ENCODE results near the gene RMRP. TPM values are rescaled to one million over a fixed set of nuclear protein-coding genes. Genes with fewer than 3 reads are reported as not detected.

The RMRP gene
- total and polyA plus RNA-seq, 4 donors: 44.8 to 39,735 (median 15,277) TPM

DNA sequence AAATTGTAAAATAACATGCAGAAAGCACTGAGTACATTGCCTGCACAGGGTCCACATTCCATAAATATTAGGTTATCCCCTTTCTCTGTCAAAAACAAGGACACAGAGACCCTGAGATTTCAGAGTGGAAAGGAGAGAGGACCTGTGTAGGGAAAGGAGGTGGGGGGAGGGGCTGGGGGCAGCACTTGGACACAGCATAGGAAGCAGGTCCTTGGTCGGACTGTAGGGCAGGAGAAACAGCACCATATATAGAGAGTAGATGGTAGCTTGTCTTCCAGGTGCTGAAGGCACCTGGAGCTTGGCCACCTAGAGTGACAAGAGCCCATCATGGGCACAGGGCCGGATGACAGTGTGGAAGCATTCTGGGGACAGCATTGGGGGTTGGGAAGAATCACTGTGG is 29.5 kb upstream of the RMRP start:
- ATAC-seq (ENCODE audit: insufficient read depth, low FRiP score) (no peak), DNase-seq (no peak)
- Histone ChIP-seq H3K9ac (ENCODE audit: insufficient read depth in 1 of 2, low read length in 2 of 2) (no peak overlapping the region), H3K4me1 (ENCODE audit: control insufficient read depth in 5 of 5, insufficient read depth in 5 of 5, low read length in 5 of 5) (peaks cover 6 to 30% (median 11%) of the 10 kb centered on the region in 5 donors), H3K9me3 (ENCODE audit: control insufficient read depth in 4 of 4, insufficient read depth in 3 of 4, low read length in 3 of 4) (no peaks in the 10 kb centered on the region), H3K36me3 (ENCODE audit: control insufficient read depth in 4 of 4, insufficient read depth in 4 of 4, low read length in 4 of 4) (peaks cover 8 to 22% (median 11%) of the 10 kb centered on the region in 4 donors), H3K4me3 (peak overlapping the region; percentile 23), H3K27ac (ENCODE audit: low read depth in 1 of 2, low read length in 1 of 2) (peak overlapping the region; percentile 16 to 91), H3K27me3 (ENCODE audit: control insufficient read depth in 3 of 3, insufficient read depth in 3 of 3, low read length in 2 of 3) (no peaks in the 10 kb centered on the region)
- TF ChIP-seq, protein P1, sequence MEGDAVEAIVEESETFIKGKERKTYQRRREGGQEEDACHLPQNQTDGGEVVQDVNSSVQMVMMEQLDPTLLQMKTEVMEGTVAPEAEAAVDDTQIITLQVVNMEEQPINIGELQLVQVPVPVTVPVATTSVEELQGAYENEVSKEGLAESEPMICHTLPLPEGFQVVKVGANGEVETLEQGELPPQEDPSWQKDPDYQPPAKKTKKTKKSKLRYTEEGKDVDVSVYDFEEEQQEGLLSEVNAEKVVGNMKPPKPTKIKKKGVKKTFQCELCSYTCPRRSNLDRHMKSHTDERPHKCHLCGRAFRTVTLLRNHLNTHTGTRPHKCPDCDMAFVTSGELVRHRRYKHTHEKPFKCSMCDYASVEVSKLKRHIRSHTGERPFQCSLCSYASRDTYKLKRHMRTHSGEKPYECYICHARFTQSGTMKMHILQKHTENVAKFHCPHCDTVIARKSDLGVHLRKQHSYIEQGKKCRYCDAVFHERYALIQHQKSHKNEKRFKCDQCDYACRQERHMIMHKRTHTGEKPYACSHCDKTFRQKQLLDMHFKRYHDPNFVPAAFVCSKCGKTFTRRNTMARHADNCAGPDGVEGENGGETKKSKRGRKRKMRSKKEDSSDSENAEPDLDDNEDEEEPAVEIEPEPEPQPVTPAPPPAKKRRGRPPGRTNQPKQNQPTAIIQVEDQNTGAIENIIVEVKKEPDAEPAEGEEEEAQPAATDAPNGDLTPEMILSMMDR (IDR thresholded peaks at IDR 0.05; ENCODE audit: control extremely low read depth, extremely low read depth): no peak
- WGBS, 2 donors: 79 to 94% methylated on average over 2 of the region's 2 CpGs

DNA sequence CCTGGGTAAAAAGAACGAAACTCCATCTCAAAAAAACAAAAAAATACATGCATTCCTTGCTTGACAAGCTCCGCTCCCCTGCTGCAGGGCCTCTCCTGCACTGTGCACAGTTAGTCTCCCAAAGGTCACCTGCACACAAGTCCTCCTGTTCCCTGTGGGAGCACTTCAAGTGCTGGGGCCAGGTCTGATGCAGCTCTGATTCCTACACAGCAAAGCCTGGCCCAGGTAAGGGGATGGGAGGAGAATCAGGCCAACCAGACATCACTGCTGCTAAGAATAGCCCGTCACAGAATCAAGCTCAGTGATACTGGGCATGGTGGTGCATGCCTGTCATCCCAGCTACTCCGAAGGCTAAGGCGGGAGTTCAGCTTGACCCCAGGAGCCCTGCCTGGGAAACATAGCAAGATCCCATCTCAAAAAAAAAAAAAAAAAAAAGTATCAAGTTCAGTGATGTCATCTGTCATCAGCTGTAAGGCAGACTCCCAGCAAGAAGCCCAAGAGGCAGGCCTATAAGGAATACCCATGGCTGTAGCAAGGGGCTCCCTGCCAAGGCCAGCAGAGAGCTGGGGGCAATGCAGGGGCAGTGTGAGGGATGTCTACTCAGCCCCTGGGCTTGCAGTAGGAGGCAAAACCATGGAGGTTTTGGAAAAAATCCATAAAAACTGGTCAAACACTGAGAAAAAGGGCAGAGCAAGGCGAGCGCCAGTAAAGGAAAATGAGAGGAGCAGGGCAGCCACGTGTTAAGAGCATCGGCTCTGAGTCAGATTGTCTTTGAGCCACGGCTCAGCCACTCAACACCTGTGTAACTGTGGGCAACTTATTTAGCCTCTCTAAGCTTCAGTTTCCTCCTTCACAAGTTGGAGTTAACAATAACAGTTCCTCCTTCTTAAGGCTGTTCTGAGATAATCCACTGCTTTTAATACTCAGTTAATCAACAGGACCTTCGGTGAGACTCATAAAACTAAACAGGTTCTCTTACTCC is 28.7 kb upstream of the RMRP start:
- ATAC-seq (ENCODE audit: insufficient read depth, low FRiP score) (no peak), DNase-seq (peak in 1 of 3 donors; percentile 59)
- Histone ChIP-seq H3K36me3 (ENCODE audit: control insufficient read depth in 4 of 4, insufficient read depth in 4 of 4, low read length in 4 of 4) (peaks cover 8 to 24% (median 12%) of the 10 kb centered on the region in 4 donors), H3K27me3 (ENCODE audit: control insufficient read depth in 3 of 3, insufficient read depth in 3 of 3, low read length in 2 of 3) (no peaks in the 10 kb centered on the region), H3K27ac (ENCODE audit: low read depth in 1 of 2, low read length in 1 of 2) (peak overlapping the region in 1 of 2 donors; percentile 79), H3K4me1 (ENCODE audit: control insufficient read depth in 5 of 5, insufficient read depth in 5 of 5, low read length in 5 of 5) (peaks cover 6 to 30% (median 11%) of the 10 kb centered on the region in 5 donors), H3K9ac (ENCODE audit: insufficient read depth in 1 of 2, low read length in 2 of 2) (peak overlapping the region in 1 of 2 donors; percentile 3), H3K4me3 (no peak overlapping the region), H3K9me3 (ENCODE audit: control insufficient read depth in 4 of 4, insufficient read depth in 3 of 4, low read length in 3 of 4) (no peaks in the 10 kb centered on the region)
- WGBS, 2 donors: 77 to 83% methylated on average over 11 of the region's 11 CpGs
- TF ChIP-seq, protein P1 (IDR thresholded peaks at IDR 0.05; ENCODE audit: control extremely low read depth, extremely low read depth): no peak

DNA sequence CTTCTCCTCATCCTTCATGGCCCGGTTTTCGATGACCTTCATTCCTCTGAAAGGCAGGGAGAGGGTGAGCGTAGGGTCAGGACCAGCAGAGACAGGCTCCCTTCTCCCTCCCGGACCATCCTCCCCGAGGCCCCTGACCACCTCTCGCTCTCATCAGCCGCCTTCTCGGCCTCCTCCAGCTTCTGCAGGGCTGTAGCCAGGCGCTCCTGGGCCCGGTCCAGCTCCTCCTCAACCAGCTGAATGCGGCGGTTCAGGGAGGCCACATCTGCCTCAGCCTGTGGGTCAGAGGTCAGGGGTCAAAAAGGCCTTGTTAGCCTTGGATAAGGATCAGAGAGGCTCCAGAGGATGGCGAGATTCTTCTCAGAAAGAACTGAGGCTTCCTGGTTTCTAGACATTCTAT is 27.7 kb upstream of the RMRP start:
- H3K36me3 ChIP-seq (ENCODE audit: control insufficient read depth in 4 of 4, insufficient read depth in 4 of 4, low read length in 4 of 4): peaks cover 8 to 24% (median 12%) of the 10 kb centered on the region in 4 donors
- TF ChIP-seq, protein P1 (IDR thresholded peaks at IDR 0.05; ENCODE audit: control extremely low read depth, extremely low read depth): no peak
- H3K9me3 ChIP-seq (ENCODE audit: control insufficient read depth in 4 of 4, insufficient read depth in 3 of 4, low read length in 3 of 4): no peaks in the 10 kb centered on the region
- peaks cover 6 to 30% (median 11%) of the 10 kb centered on the region in 5 donors for H3K4me1 ChIP-seq (ENCODE audit: control insufficient read depth in 5 of 5, insufficient read depth in 5 of 5, low read length in 5 of 5)
- WGBS, 2 donors: 90 to 94% methylated on average over 13 of the region's 13 CpGs
- H3K27me3 ChIP-seq (ENCODE audit: control insufficient read depth in 3 of 3, insufficient read depth in 3 of 3, low read length in 2 of 3): no peaks in the 10 kb centered on the region
- DNase-seq (no peak), ATAC-seq (ENCODE audit: insufficient read depth, low FRiP score) (no peak)
- H3K4me3 ChIP-seq: no peak overlapping the region
- no peak overlapping the region for H3K27ac ChIP-seq (ENCODE audit: low read depth in 1 of 2, low read length in 1 of 2)
- H3K9ac ChIP-seq (ENCODE audit: insufficient read depth in 1 of 2, low read length in 2 of 2): no peak overlapping the region

Measured in lung (tissue), 12 donors.